HG03432 (cell line): Measurements from ENCODE around the gene GATAD1.
"Not testable (repeated sequence)": the region's sequence is repeated elsewhere in the genome, so short reads cannot be mapped to it uniquely, and the experiment has no call there.

Experiments used
- ATAC-seq: cut with Tn5 transposase; IDR thresholded peaks from one replicate; pipeline ENCODE4 v1.9.1; 2021; ENCODE audit warnings: mild to moderate bottlenecking, moderate library complexity; ENCODE audit not compliant: unreplicated experiment

Gene GATAD1, protein sequence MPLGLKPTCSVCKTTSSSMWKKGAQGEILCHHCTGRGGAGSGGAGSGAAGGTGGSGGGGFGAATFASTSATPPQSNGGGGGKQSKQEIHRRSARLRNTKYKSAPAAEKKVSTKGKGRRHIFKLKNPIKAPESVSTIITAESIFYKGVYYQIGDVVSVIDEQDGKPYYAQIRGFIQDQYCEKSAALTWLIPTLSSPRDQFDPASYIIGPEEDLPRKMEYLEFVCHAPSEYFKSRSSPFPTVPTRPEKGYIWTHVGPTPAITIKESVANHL

DNA sequence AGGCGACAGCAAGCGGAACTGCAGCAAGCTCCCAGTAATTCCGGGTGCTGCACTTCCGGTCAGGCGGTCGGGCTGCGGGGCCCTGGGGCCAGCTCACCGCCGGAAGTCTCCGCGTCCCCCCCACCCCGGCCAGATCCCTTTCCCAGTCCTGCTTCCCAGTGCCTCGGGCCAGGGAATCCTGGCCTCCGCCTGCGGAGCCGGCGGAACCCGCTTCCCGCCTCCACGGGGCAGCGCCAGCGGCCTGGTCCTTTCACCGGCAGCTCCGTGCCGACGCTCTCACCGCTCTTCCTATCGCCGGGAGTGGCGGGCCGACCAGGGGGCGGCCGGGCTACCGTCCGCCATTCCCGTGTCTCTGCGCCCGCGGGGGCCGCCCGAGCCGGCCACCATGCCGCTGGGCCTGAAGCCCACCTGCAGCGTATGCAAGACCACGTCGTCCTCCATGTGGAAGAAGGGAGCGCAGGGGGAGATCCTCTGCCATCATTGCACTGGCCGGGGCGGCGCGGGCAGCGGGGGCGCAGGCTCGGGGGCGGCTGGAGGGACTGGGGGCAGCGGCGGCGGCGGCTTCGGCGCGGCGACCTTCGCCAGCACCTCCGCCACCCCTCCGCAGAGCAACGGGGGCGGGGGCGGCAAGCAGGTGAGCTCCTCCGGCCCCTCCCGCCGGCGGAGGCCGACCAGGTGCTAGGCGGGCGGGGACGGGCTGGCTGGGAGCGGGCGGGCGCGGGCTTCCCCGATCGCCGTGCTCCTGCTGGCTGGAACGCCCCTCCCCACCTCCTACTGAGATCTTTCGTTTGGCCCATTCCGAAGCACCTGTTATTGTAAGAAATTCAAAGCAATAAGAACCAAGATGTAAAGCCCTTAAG, at the start of gene GATAD1:
Gene GATAD1 (plus strand): TSS at position 138 of the 860 bp plus-strand sequence. CDS start 248 bp downstream, at position 386.
- peak; percentile 91 for ATAC-seq

DNA sequence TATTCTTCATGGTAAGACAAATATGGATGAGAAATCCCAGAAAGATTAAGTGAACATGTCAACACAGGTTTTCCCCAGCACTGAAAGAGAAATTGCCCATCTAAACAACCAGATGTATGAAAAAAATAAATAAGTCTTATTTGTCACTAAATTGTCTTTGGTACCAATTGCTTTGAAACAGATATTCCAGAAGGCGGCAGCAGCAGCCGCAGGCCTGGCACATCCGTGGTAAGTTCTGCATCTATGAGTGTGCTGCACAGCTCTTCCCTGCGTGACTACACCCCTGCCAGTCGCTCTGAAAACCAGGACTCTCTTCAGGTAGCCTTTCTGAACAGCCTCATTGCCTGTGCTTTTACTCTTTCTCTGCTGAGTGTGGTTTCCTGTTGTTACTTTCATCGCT, 49.7 kb upstream of the GATAD1 start:
- ATAC-seq = no peak

DNA sequence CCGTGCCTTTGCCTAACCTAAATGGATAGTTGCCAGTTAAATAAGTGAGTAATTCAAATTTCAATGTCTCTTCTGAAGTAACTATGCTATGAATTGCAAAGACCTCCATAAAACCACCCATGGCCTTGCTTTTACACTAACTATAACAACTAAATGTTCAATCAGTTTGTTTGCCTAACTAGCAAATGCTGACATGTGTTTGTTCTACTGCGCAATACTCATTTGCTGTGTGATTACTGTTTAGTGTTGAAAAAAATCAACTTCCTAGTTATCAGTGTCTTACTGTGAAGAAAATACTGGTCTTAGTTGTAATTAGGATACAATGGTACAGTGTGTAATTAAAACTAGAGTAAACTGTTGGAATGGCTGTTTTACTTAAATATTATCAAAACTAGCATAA, 47.3 kb upstream of the GATAD1 start:
- no peak for ATAC-seq

DNA sequence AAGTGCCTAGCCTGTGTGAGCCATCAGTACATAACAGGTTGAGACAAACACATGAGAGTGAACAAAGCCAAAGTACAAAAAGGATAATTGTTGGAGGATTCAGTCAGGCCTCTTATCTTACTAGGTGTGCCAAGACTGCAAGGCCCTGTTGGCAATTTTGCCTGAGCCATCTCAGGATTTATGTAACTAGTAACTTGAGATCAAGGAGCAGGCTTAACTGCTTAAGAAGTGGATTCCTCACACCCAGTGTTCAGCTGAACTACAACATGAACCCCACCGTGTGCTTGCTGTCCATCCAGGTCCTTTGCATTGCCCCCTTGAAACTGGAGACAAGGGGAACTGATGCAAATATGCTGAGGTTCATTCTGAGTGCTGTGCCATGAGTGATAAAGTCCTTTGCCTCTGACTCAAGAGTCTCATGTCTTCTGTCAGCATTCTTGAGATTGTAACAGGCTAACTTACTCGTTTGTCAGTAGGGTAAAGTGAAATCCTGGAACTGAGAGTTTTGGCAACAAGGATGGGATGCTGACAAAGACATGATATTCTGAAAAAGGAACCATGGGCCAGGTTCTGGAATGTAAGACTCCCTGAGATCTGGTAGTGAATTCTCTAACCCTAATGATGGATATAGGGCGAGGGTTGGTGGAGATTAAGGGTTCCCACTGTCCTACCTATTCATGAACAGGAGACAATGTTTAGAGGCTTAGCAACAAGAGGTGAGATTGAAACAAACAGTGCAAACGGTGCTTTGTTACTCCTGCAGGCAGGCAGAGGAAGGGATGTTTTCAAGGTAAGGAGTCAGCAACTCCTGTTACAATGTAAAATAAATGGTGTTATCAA, 44.1 kb upstream of the GATAD1 start:
- ATAC-seq = no peak

DNA sequence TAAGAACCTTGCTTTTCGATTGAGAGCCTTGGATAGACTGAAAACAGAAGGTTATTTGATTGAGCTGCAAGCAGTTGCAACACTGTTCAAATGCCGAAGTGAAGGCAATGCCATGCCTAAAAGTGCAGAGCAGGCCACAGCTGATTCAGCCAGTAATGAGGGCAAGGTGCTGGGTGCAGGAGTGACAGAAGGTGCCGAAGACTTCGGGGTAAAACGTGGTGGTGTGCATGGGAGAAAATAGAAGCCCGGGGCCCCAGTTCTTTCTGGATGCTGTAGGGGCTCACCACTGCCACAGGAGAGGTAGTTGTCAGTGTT, 43.6 kb upstream of the GATAD1 start:
- ATAC-seq = no peak

DNA sequence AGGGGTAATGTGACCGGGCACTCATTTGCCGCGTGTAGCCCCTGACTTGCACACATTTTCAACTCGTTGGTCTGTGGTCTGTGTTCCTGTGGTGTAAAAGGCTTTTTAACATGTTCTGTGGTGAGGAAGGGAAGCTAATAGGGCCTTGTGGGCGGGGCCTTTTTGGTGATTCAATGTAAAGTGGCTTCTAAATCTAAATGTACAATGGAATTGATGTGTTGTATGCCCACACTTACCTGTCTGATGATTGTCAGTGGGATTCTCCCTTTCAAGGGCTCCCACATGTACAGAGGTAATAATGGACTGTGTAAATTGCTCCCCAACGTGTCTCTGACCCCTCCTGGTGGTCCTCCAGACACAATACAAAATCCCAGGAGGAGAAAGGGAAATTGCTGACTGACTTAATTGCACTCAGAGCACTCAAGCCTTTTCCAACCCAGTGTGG, 43.1 kb upstream of the GATAD1 start:
- ATAC-seq = no peak

DNA sequence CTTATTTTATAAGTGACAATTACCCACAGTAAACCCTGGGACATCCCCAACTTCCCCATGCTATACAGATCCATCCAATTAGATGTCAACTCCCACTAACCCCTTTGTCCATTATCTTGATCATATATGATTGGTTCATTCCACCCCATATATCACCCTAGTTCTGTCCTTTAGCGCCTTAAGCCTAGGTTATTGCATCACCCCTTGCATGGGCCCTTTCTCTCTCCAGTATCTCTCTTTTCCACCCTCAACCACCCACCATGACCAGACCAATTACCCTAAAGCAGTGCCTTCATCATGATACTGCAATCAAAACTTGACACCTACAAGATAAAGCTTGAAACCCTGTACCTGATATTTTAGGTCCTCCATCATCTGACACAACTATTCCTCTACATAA, 37.9 kb upstream of the GATAD1 start:
- no peak for ATAC-seq

DNA sequence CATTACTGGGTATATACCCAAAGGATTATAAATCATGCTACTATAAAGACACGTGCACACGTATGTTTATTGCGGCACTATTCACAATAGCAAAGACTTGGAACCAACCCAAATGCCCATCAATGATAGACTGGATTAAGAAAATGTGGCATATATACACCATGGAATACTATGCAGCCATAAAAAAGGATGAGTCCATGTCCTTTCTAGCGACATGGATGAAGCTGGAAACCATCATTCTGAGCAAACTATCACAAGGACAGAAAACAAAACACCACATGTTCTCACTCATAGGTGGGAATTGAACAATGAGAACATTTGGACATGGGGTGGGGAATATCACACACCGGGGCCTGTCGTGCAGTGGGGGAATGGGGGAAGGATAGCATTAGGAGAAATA, 37.1 kb upstream of the GATAD1 start:
- not testable (repeated sequence) for ATAC-seq

DNA sequence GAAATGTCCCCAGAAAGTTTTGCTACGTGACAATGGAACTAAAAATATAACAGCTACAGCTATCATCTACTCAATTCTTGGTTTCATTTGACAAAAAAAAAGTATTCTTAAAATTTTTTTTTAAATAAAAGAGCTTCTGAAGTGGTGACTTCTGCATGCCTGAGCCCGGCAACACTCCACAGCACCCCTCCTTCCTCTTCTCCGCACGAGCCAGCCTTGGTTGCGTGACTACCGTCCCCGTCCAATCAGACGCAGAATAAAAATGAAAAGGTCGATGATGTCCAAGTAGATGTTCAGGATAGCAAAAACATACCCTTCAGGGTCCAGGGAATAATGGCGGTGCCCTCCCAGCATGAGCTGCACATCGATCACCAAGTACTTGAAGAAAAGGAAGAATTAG, 34.5 kb upstream of the GATAD1 start:
- ATAC-seq = no peak

DNA sequence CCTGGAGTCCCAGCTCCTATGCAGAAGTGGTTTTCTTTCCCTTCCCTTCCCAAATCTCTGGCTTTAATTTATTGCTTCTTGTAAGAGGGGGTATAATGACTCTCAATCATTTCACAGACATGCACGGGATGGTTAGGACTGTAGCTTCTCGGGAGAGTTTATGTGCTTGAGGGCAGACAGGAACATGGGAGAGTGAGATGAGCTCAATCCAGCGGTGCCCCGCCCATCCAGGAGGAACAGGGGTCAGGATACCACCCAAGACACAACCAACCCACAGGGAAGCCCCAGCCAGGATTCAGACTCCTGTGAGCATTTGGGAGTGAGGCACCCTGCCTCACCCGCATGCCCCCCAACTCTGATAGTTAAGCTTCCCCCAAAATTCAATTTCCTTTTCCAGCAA, 33.7 kb upstream of the GATAD1 start:
- ATAC-seq = no peak

DNA sequence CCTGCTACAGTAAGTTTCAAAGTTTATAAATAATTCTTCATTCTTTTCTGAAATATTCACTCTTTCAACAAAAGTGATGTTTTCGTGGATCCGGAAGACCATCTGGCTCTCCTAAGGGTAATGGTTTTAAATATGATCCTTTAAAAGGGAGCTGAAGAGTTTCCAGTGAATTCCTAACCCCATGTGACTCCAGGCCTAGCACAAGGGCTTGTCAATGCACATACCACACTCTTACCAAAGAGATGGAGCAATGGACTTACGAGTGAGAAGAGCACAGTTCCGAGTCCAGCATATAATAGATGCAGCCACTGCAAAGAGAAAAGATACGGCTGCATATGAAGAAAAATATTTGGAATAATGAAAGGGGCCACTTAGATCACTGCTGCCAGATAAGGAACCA, 32.1 kb upstream of the GATAD1 start:
- no peak for ATAC-seq

DNA sequence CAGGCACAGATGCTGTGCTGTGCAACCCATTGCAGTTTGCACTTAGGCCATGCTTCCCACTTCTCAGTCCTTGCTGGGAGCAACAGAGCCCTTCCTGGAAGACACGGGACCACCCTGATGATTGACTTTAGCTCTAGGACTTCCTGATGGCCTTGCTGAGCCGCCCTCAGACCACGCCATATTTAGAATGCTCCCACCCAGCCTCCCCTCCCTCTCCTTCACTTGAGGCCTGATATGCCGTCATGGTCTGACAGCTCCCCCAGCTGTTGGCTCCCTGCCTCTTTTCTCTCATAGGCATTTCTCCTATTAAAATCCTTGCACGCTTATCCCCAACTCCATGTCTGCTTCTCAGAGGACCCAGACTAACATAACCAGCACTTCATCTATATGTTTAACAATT, 29.4 kb upstream of the GATAD1 start:
- ATAC-seq = no peak

DNA sequence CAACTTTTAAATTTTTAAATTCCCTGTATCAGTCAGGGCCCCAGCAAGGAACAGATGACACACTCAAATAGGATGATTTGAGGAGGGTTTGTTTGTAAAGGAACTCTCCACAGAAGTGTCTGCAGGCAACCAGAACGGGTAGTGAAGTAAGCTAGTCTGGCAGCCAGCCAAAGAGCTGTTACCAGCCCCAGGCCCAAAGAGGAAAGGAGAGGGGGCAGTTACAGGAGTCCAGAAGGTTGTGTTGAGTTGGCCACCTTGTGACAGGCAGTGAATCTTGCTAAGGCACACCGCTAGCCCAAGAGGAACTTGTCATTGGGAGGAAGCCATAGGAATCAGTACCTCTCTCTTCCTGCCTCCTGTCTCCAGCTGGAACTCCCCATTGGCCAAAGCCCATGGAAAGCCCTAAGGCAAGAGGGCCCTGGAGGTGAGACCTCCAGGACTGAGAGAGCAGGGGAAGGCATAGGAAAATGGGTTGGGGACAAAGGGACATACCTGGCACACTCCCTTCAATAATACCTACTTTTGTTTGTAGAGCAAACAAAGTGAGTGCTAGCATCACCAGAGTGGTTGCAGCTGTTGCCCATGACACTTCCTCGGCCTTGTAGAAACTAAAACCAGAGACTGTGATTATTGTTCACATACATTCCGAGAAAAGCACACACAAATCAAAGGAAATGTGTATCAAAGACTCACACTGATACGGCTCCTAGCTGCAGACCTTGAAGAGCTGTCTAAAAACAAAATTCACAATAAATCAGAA, 25.4 kb upstream of the GATAD1 start:
- no peak for ATAC-seq

DNA sequence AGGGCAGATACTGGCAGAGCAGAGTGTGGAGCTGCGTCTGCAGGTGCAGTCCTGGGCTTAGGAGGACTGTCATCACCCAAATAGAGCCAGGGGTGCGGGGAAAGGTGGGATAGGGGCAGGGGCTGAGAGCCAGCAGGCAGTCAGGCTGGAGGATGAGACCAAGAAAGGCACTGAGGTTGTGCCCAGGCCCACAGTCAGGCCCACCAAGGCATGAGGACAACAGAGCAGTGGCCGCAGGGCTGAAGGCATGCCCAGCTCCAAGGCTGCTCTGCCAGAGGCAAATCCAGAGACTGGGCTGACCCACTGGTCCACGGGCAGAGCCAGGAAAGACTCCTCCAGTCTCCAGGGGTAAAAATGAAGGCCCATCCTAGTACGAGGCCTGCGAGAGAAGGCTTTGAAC, 24.4 kb upstream of the GATAD1 start:
- no peak for ATAC-seq

DNA sequence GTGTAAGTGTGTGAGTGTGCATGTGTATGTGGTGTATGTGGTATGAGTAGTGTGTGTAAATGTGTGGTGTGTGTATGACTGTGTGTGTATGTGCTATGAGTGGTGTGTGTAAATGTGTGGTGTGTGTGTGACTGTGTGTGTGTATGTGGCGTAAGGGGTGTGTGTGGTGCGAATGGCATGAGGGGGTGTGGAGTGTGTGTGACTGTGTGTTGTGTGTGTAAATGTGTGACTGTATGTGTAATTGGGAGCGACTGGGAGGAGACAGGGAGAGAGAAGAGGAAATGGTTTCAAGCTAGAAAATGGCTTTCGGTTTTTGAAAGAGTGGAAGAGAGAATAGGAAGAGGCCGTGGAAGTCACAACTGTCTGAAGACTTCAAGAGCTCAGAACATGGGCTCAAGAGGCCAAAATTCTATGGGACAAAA, 23.6 kb upstream of the GATAD1 start:
- ATAC-seq = no peak

DNA sequence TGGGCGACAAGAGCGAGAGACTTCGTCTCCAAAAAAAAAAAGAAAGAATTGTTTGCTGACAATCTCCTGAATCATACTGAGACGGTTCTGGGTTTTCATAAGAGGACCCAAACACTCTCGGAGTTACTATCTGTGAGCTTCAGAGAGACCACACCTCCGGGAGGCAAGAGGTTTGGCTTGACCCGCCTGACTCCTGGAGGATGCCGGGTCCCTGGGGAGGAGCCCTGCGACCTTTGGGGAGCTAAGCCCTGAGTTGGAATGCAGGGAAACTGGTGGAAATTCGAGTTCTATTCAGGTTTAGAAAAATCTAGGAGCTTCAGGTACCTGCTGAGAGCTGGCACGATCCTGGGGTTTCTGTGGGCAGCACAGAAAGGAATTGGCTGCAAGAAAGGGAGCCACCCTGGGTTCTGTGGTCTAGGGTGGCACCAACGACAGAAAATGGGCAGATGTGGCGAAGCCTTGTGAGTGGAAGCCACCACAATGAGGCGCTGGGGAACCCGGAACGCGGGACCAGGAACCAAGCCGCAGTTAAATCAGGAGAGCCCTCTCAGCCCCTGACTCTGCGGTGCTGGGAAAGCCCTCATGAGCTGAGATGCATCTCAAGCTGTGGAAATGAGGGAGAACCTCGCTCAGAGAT, 21.9 kb upstream of the GATAD1 start:
- ATAC-seq = no peak

DNA sequence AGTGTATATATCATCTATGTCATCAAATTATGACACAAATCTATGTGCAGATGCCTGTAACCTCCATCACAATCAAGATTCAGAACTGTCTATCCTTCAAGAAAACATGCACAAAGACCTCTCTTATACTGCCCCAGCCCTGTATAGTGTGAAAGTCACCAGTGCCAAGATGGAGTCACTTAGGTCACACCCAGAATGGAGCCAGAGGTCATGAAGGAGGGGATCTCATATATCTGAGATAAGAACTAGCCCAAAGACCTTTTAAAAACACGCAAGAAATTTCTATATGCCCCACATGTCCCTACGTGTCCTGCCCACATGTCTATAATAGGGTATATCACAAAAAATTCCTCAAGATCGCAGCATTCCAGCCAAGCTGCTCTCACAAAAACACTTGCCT, 20.1 kb upstream of the GATAD1 start:
- no peak for ATAC-seq

DNA sequence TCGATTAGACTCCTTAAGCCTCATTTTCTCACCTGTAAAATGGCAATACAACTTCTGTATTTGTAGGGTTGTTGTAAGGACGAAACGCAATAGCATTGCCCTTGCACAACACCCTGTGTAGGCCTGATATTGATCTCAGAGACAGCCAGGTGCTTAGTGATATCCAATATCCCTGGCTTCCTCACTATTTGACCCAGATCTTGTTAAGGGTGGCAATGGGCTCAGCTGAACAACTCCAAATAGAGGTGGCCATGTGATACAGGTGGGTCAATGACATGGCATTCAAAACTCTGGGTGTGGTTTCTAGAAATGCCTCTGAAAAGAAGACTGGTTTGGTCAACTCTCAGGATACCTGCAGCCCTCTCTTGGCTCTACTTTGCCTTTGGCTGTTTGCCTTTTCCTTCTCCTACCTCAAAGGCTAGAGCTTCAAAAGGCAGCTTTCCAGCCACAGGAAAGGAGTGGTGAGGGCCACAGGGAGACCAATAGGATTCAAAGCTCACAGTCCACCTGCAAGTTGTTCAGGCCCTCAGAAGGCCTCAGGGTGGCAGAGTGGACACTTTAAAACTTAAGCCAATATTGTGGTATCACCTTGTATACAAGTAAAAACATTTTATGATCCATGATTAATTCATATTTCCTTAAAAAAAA, 14.9 kb upstream of the GATAD1 start:
- no peak for ATAC-seq

DNA sequence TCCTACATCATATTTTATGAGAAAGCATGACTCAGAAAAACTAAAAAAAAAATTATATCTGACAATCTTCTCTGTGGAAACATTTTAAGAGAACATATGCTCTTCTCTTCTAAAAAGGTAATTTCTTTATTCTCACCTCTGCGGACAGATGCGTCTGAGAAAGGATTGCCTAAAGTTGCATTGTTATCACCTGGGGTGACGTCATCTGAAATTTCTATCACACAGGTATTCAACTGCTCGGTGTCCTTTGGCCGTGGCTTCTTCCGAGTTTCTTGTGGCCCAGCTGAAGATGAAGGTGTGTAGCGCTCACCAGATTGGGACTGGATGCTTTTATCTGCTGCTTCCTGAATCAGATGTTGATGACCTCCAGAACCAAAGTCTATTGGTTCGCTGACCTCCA, 14.3 kb upstream of the GATAD1 start:
- no peak for ATAC-seq

DNA sequence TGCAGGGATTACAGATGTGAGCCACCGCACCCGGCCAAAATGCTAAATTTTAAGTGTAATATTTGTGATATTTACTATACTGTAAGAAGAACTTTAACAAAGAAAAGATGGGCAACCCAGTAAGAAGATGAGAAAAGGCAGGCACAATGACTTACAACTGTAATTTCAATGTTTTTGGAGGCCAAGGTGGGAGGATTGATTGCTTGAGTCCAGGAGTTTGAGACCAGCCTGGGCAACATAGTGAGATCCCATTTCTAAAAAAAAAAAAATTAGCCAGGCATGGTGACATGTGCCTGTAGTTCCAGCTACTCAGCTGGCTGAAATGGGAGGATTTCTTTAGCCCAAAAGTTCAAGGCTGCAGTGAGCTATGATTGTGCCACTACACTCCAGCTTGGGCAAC, 11.7 kb upstream of the GATAD1 start:
- no peak for ATAC-seq
